NOMO-1 treated with dmso at 0.1 percent for 144 hours (cell line): ENCODE measurements around the gene POTEF.
"Not testable (repeated sequence)": the region's sequence is repeated elsewhere in the genome, so short reads cannot be mapped to it uniquely, and the experiment has no call there.

Experiments
- DNase-seq: peaks from one replicate; lab custom pipeline; 2025; ENCODE audit not compliant: unreplicated experiment; lab: John Stamatoyannopoulos, UW

The POTEF gene

DNA sequence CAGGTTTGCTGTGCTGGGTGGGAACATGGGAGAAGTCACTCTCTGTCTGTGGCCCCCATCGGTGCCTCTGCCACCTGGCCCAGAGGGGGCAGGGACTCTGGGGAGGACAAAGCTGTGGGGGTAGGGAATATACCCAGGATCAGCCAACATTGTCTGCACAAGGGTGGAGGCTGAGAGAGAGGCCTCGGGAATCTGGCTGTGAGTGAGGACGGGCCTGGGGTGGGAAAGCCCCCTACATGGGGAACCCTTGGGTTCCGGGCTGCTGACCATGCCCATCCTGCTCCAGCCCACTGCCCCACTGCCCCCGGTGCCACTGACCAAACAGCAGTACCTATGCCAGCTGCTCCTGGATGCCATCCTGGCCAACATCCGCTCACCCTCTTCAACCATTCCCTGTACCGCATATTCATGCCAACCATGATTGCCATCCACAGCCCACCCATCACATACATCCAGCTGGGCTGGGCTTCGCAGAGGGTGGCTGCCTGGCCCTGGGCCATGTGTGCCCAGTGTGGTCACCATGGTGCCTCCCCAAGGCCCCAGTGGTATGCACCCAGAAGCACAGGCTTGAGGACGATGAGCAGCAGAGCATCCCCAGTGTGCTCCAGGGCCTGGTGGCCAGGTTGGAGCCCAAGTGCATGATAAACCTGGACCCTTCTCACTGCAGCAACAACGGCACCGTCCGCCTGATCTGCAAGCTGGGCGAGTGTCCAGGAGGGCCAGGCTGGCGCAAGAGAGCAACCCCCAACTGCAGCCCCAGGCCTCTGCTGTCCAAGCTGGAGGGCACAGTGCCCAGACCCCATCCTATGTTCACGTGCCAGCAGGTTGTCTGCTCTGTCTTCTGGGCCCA is 6.9 kb upstream of the POTEF start:
- DNase-seq, result no peak

DNA sequence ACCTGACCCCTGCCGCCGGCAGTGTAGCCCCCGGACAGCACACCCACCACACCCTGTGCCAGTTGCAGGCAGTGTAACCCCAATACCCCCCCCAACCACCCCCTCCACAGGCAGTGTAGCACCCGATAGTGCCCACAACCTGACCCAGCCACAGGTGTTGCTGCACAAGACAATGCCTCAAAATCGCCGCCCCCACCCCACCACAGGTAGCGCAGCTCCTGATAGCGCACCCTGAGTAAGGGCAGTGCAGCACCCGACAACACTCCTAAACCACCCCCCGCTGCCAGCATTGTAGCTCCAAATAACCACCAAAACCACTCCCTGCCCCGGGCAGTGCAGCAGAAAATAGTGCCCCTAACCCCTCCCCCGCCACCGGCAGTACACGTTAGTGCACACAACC is 558 bp downstream of the POTEF start:
- DNase-seq, result not testable (repeated sequence)

DNA sequence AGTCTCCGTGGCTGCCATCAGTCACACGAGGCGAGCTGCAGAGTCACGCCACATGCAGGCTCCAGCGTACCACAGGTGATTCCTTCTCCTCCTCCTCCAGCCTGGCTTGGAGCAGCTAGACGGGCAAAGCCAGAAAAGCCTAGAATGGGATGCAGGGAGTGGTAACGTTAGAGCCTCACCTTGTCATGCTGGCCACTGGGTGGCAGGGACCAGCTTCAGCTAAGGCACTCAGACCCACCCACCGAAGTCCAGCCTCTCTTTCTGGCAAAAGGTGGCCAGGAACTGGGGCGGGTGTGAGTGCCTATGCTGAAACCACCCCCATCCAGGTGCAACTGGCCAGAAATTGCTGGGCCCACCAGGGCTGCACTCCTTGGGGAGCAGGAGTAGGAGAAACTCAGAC is 1.3 kb downstream of the POTEF start:
- not testable (repeated sequence) for DNase-seq

DNA sequence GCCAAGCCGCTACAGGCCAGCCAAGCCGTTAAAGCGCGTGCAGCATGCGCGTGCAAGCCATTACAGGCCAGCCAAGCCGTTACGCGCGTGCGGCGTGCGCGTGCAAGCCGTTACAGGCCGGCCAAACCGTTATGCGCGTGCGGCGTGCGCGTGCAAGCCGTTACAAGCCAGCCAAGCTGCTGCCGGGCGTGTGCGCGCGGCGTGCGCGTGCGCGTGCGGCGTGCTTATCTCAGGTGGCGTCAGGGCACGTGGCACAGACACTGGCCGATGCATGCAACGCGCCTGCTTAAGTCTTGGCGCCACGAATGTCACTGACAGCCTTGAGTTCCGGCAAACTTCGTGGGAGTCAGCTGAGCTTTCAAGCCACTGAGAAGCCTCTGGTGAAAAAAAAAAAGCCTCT is 8.1 kb downstream of the POTEF start:
- not testable (repeated sequence) for DNase-seq

DNA sequence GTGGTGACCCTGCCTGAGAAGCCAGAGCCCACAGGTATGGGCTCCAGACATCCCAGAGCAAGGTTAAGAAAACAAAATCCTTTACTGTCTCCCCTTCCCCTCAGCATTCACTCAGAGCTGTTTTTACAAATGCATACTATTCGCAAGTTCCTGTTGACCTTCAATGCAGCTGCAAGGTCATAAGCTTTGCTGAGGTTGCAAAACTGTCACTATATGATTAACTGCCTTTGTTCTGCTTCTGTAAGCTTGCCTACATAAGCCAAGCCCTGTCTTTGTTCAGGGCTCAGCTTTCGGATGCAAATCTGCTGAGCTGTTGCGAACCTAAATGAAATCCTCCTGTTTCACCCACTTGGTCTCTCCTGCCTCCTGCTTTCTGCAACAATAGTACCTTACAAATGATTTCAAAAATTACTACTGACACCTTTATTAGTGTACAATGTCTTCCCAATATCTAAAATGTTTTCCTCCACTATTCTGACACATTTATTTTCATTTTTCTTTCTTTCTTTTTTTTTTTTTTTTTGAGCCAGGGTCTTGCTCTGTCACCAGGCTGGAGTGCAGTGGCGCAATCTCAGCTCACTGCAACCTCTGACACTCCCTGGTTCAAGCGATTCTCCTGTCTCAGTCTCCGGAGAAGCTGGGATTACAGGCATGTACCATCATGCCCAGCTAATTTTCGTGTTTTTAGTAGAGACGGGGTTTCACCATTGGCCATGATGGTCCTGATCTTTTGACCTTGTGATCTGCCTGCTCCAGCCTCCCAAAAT is 26.2 kb downstream of the POTEF start:
- not testable (repeated sequence) for DNase-seq

DNA sequence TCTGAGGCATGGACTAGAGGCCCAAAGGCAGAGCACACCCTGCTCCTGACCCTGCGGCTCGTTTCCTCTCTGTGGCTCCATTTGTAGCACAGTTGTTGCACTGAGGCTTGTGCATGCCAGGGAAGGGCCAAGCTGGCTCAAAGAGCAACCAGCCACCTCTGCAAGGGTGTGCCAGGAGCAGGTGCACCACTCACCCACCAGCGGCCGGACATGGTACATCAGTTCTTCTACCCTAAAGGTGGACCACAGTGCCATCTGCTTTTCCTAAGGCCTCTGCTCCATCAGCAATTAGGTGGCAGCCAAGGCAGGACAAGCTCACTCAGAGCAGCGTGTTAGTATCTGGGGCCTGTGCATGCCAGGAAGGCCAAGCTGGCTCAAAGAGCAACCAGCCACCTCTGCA is 66.4 kb downstream of the POTEF start:
- DNase-seq, result not testable (repeated sequence)

DNA sequence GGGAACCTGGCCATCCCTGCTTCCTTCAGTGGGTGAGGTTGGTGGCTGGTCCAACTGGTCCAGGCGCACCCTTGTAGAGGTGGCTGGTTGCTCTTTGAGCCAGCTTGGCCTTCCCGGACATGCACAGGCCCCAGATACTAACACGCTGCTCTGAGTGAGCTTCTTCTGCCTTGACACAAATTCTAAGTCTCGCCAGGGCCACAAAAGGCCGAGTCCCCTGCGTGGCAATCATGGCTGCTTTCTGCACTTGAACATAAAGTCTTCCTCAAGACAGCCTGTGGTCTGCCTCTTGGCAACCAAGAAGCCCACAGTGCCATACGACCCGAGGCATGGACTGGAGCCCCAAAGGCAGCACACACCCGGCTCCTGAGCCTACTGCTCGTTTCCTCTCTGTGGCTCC is 69.0 kb downstream of the POTEF start:
- not testable (repeated sequence) for DNase-seq

DNA sequence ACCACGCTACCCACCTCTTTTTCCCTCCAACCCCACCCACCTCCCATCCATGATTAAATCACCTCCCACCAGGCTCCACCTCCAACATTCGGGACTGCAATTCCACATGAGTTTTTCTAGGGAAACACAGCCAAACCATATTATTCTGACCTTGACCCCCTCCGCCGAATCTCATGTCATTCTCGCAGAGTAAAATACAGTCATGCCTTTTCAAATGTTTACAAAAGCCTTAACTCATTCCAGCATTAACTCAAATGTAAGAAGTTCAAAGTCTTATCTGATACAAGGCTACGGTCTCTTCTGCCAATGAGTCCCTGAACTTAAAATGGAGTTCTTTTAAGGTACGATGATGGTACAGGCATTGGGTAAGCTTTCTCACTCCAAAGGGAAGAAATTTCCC is 72.7 kb downstream of the POTEF start:
- DNase-seq, result not testable (repeated sequence)

DNA sequence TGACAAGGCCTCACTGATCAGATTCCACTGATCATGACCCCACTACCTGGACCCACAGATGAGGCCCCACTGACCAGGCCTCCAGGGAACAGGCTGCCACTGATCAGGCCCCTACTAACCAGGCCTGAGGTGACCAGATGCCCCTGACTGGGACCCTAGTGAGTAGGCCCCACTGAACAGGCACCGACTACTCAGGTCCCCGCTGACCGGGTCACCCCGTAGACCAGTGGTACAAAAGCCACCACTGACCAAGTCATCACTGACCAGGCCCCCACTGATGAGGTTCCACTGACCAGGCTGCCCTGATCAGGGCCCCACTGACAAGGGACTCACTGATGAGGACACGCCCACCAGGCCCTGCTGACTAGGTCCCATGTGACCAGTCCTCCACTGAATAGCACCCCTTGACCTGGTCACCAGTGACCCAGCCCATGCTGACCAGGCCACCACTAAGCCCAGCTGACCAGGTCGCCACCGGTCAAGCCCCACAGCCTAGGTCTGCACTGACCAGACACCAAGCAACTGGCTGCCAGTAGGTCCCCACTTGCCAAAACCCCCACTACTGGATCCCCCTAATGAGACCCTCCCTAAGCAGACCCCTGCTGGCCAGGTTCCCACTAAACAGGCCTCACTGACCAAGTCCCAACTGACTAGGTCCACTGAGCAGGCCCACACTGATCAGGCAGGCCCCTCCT is 75.7 kb downstream of the POTEF start:
- not testable (repeated sequence) for DNase-seq

DNA sequence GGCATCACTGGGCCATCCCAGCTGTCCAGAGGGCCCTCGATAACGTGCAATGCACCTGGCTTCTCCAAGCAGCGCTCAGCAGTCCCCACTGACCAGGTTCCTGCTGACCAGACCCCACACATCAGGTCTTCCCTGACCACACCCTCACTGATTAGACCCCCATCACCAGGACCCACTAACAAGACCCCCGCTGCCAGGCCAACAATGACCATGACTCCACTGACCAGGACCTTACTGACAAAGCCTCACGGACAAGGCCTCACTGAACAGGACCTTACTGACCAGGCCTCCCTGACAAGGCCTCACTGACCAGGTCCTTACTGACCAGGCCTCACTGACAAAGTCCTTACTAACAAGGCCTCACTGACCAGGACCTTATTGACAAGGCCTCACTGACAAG is 76.6 kb downstream of the POTEF start:
- not testable (repeated sequence) for DNase-seq

DNA sequence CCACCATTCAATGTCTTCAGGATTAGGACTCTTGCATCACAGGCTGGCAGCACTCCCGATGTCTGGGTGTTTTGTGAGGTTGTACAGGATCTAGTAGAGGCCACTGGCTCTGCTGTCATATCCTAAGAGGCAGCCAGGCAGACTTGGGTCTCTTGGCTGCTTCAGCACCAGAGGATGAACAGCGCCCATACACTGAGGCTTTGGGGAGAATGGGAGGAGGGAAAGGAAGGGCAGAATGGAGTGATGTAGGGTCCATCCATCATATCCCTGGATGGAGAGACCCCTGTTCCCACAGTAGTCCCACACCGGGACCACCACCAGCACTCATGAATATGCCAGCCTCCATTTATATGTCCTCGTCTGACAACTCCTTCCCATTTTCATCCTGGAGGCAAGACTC is 80.6 kb downstream of the POTEF start:
- DNase-seq, result not testable (repeated sequence)

DNA sequence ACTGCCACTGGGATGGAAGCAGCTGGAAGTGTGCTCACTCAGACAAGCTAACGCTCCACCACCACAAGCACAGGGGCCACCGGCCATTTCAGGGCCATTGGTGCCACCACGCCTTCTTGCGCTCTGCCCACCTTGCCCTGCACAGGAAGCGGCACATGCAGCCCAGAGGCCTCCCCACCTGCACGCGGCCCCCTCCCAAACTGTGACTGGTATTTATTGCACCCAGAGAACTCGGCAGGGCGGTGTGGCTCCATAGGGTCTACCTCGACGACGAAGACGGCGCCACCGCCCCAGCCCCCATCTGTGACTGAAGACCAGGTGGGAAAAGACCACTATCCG is 90.8 kb downstream of the POTEF start:
- not testable (repeated sequence) for DNase-seq

DNA sequence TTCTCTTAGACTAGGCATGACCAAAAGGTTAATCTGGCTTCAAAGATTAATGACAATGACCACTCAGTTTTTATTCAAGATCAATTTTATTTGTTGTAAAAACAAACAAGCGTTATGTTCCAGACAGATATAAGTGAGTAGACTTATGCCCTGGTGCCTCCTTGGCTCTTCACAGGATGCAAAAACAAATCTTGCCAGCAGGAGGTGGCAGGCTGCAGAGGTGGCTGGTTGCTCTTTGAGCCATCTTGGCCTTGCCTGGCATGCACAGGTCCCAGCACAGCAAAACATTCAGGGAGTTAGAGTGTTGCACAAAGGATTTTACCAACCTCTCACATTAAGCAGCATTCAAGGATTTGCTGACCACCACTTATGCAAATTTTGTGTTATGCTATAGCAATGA is 103.1 kb downstream of the POTEF start:
- DNase-seq, result not testable (repeated sequence)
